Nephron progenitor cell (in vitro differentiated cells): Measurements from ENCODE around the gene MAN2A1.

Experiments used
- DNase-seq: peaks from one replicate; pipeline ENCODE4 v3.0.0; 2021
- H3K27ac Mint-ChIP-seq: 2 replicates; pipeline ENCODE4 v1.8.0; 2021; ENCODE audit warnings: mild to moderate bottlenecking, moderate library complexity, mixed read lengths
- H3K27me3 Mint-ChIP-seq: 2 replicates; pipeline ENCODE4 v1.8.0; 2021; ENCODE audit warnings: mild to moderate bottlenecking, low read depth, mixed read lengths; ENCODE audit not compliant: poor library complexity
- H3K36me3 Mint-ChIP-seq: 2 replicates; pipeline ENCODE4 v1.8.0; 2021; ENCODE audit warnings: low read depth, mixed read lengths
- H3K4me1 Mint-ChIP-seq: 2 replicates; pipeline ENCODE4 v1.8.0; 2021; ENCODE audit warnings: mixed read lengths
- H3K4me3 Mint-ChIP-seq: 2 replicates; pipeline ENCODE4 v1.8.0; 2021; ENCODE audit warnings: mild to moderate bottlenecking, moderate library complexity, mixed read lengths
- H3K9me3 Mint-ChIP-seq: 2 replicates; pipeline ENCODE4 v1.8.0; 2021; ENCODE audit warnings: mild to moderate bottlenecking, moderate library complexity, mixed read lengths
- TF ChIP-seq, protein P1 (sequence below): fragments of 200-600 bp; sonication (generic); IDR thresholded peaks from 2 replicates; pipeline ENCODE4 v1.5.0; 2021; ENCODE audit warnings: antibody characterized with exemption

MAN2A1 gene

GRCh38 chr5:109690975-109691574 is 1.3 kb downstream of the MAN2A1 start:
- peak; percentile 48 for DNase-seq
- Mint-ChIP-seq H3K36me3 (peaks cover 18% of the 10 kb centered on the region), H3K27ac (peak overlapping the region; percentile 80), H3K9me3 (peaks cover 25% of the 10 kb centered on the region), H3K4me3 (peak overlapping the region; percentile 98), H3K27me3 (no peaks in the 10 kb centered on the region), H3K4me1 (peaks cover 51% of the 10 kb centered on the region)
- TF ChIP-seq, protein P1, sequence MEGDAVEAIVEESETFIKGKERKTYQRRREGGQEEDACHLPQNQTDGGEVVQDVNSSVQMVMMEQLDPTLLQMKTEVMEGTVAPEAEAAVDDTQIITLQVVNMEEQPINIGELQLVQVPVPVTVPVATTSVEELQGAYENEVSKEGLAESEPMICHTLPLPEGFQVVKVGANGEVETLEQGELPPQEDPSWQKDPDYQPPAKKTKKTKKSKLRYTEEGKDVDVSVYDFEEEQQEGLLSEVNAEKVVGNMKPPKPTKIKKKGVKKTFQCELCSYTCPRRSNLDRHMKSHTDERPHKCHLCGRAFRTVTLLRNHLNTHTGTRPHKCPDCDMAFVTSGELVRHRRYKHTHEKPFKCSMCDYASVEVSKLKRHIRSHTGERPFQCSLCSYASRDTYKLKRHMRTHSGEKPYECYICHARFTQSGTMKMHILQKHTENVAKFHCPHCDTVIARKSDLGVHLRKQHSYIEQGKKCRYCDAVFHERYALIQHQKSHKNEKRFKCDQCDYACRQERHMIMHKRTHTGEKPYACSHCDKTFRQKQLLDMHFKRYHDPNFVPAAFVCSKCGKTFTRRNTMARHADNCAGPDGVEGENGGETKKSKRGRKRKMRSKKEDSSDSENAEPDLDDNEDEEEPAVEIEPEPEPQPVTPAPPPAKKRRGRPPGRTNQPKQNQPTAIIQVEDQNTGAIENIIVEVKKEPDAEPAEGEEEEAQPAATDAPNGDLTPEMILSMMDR: peak; percentile 25

DNA sequence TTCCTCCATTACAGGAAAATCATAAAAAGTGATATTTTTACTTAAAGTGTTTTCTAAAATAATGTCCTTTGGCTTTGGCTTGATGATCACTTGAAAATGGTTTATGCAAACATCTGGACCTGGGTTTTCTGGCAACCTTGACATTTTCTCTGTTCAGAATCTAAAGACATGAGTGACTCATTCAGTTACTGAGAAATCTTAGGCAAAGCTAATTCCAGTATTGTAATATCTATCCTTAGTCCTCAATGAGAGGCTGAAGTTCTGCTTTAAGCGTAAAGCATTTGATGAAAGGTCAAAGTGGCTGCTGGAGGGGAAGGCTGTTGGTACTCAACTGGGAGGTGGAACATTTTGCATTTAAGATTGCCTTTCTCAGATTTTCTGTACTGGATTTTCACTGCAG is 2.3 kb downstream of the MAN2A1 start:
- Mint-ChIP-seq H3K4me3 (peak overlapping the region; percentile 98), H3K9me3 (peaks cover 21% of the 10 kb centered on the region), H3K27ac (no peak overlapping the region), H3K27me3 (peaks cover 2% of the 10 kb centered on the region), H3K4me1 (peaks cover 60% of the 10 kb centered on the region), H3K36me3 (peaks cover 25% of the 10 kb centered on the region)
- TF ChIP-seq, protein P1: no peak
- DNase-seq: no peak

DNA sequence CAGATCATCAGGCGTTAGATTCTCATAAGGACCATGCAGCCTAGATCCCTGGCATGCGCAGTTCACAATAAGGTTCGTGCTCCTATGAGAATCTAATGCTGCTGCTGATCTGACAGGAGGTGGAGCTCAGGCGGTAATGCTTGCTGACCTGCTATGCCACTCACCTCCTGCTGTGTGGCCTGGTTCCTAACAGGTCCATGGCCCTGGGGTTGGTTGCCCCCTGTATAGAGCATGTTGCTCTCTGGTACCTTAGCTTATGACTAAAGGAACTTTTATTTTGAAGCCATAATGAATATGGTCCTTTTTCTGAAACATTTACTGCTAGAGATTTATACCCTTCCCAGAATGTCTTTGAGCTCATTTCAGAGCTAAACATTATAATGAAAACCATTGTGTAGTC is 3.1 kb downstream of the MAN2A1 start:
- TF ChIP-seq, protein P1: no peak
- Mint-ChIP-seq H3K9me3 (peaks cover 13% of the 10 kb centered on the region), H3K36me3 (peaks cover 24% of the 10 kb centered on the region), H3K27me3 (peaks cover 2% of the 10 kb centered on the region), H3K27ac (no peak overlapping the region), H3K4me3 (peak overlapping the region; percentile 98), H3K4me1 (peaks cover 64% of the 10 kb centered on the region)
- no peak for DNase-seq

GRCh38 chr5:109693535-109694400 is 4.0 kb downstream of the MAN2A1 start:
- Mint-ChIP-seq H3K27ac (peak overlapping the region; percentile 24), H3K4me3 (peak overlapping the region; percentile 43), H3K36me3 (peaks cover 28% of the 10 kb centered on the region)

GRCh38 chr5:109694451-109694891 is 4.7 kb downstream of the MAN2A1 start:
- no peak overlapping the region for H3K4me3 Mint-ChIP-seq
- H3K9me3 Mint-ChIP-seq: peaks cover 6% of the 10 kb centered on the region

More at GRCh38 chr5:109693535-109694400, 4.0 kb downstream of the MAN2A1 start:
- DNase-seq: no peak
- Mint-ChIP-seq H3K9me3 (peaks cover 4% of the 10 kb centered on the region), H3K4me1 (peaks cover 64% of the 10 kb centered on the region), H3K27me3 (peaks cover 2% of the 10 kb centered on the region)
- TF ChIP-seq, protein P1: no peak

More at GRCh38 chr5:109694451-109694891, 4.7 kb downstream of the MAN2A1 start:
- peak overlapping the region; percentile 80 for H3K27ac Mint-ChIP-seq
- H3K4me1 Mint-ChIP-seq: peaks cover 64% of the 10 kb centered on the region
- peaks cover 32% of the 10 kb centered on the region for H3K36me3 Mint-ChIP-seq
- no peak for DNase-seq
- TF ChIP-seq, protein P1: no peak
- H3K27me3 Mint-ChIP-seq: peaks cover 2% of the 10 kb centered on the region
